ENCODE data around the gene RPL23.

RPL23 gene

GRCh38 chr17:38853292-38854219, at the start of gene RPL23:
RPL23 (minus strand) TSS chr17:38853721; CDS start chr17:38853710, 11 bp downstream.
- peak; percentile 95 for DNase-seq

GRCh38 chr17:38900978-38901656, 47.6 kb upstream of the RPL23 start:
- no peak for DNase-seq

GRCh38 chr17:38899421-38899820, 45.9 kb upstream of the RPL23 start:
- DNase-seq = no peak

- no peak for DNase-seq
Measured at GRCh38 chr17:38898812-38899348, 45.4 kb upstream of the RPL23 start.

- DNase-seq = no peak
Measured at GRCh38 chr17:38898291-38898679, 44.8 kb upstream of the RPL23 start.

- DNase-seq = no peak
Measured at GRCh38 chr17:38897671-38898290, 44.3 kb upstream of the RPL23 start.

- no peak for DNase-seq
Measured at GRCh38 chr17:38897176-38897575, 43.7 kb upstream of the RPL23 start.

- no peak for DNase-seq
Measured at GRCh38 chr17:38896346-38896954, 42.9 kb upstream of the RPL23 start.

- DNase-seq = no peak
Measured at GRCh38 chr17:38894276-38894675, 40.8 kb upstream of the RPL23 start.

- no peak for DNase-seq
Measured at GRCh38 chr17:38893607-38894006, 40.1 kb upstream of the RPL23 start.

GRCh38 chr17:38893113-38893512, 39.6 kb upstream of the RPL23 start:
- no peak for DNase-seq

- no peak for DNase-seq
Measured at GRCh38 chr17:38892620-38893019, 39.1 kb upstream of the RPL23 start.

GRCh38 chr17:38892083-38892482, 38.6 kb upstream of the RPL23 start:
- no peak for DNase-seq

- DNase-seq = no peak
Measured at GRCh38 chr17:38891441-38891840, 37.9 kb upstream of the RPL23 start.

- DNase-seq = no peak
Measured at GRCh38 chr17:38890410-38890746, 36.9 kb upstream of the RPL23 start.

- no peak for DNase-seq
Measured at GRCh38 chr17:38889745-38890409, 36.4 kb upstream of the RPL23 start.

GRCh38 chr17:38888842-38889241, 35.3 kb upstream of the RPL23 start:
- DNase-seq = no peak

- DNase-seq = no peak
Measured at GRCh38 chr17:38886643-38887010, 33.1 kb upstream of the RPL23 start.

GRCh38 chr17:38885728-38886642, 32.5 kb upstream of the RPL23 start:
- DNase-seq = no peak

- DNase-seq = no peak
Measured at GRCh38 chr17:38885044-38885727, 31.7 kb upstream of the RPL23 start.

Measured in NCI-H2107 (cell line).